Measurements from ENCODE around the gene SULF2. TPM values are rescaled to one million over a fixed set of nuclear protein-coding genes. Genes with fewer than 3 reads are reported as not detected.

SULF2 gene
- total and polyA plus RNA-seq, 2 donors = 34.7 to 40.3 TPM

GRCh38 chr20:47784599-47785310 lies 526 bp downstream of the SULF2 start:
- no peaks in the 10 kb centered on the region for H3K4me1 ChIP-seq (ENCODE audit: insufficient read depth)
- H3K27ac ChIP-seq (ENCODE audit: low read depth) = no peak overlapping the region
- peak overlapping the region; percentile 48 for H3K4me3 ChIP-seq (ENCODE audit: low read depth, low read length)
- no peak for DNase-seq (ENCODE audit: extremely low spot score)
- under 1% methylated on average over 69 of the region's 69 CpGs for WGBS
- no peaks in the 10 kb centered on the region for H3K36me3 ChIP-seq (ENCODE audit: insufficient read depth)

GRCh38 chr20:47783828-47784598 lies 1.3 kb downstream of the SULF2 start:
- Histone ChIP-seq H3K4me1 (ENCODE audit: insufficient read depth) (no peaks in the 10 kb centered on the region), H3K27ac (ENCODE audit: low read depth) (no peak overlapping the region)
- WGBS = 43% methylated on average over 23 of the region's 23 CpGs

GRCh38 chr20:47782920-47783552 lies 2.2 kb downstream of the SULF2 start:
- DNase-seq (ENCODE audit: extremely low spot score) = no peak
- no peaks in the 10 kb centered on the region for H3K36me3 ChIP-seq (ENCODE audit: insufficient read depth)
- 85% methylated on average over 2 of the region's 2 CpGs for WGBS
- no peaks in the 10 kb centered on the region for H3K4me1 ChIP-seq (ENCODE audit: insufficient read depth)
- no peak overlapping the region for H3K27ac ChIP-seq (ENCODE audit: low read depth)
- no peak overlapping the region for H3K4me3 ChIP-seq (ENCODE audit: low read depth, low read length)

More at GRCh38 chr20:47783828-47784598, 1.3 kb downstream of the SULF2 start:
- Histone ChIP-seq H3K36me3 (ENCODE audit: insufficient read depth) (no peaks in the 10 kb centered on the region), H3K4me3 (ENCODE audit: low read depth, low read length) (no peak overlapping the region)
- DNase-seq (ENCODE audit: extremely low spot score) = no peak

- Histone ChIP-seq H3K4me3 (ENCODE audit: low read depth, low read length) (no peak overlapping the region), H3K27ac (ENCODE audit: low read depth) (no peak overlapping the region), H3K36me3 (ENCODE audit: insufficient read depth) (no peaks in the 10 kb centered on the region), H3K4me1 (ENCODE audit: insufficient read depth) (no peaks in the 10 kb centered on the region)
- DNase-seq (ENCODE audit: extremely low spot score) = no peak
- 95% methylated on average over 7 of the region's 7 CpGs for WGBS
Measured at GRCh38 chr20:47782076-47782475, 3.2 kb downstream of the SULF2 start.

GRCh38 chr20:47781632-47782031 lies 3.6 kb downstream of the SULF2 start:
- 87% methylated on average over 4 of the region's 4 CpGs for WGBS
- Histone ChIP-seq H3K27ac (ENCODE audit: low read depth) (no peak overlapping the region), H3K4me3 (ENCODE audit: low read depth, low read length) (no peak overlapping the region), H3K4me1 (ENCODE audit: insufficient read depth) (no peaks in the 10 kb centered on the region), H3K36me3 (ENCODE audit: insufficient read depth) (no peaks in the 10 kb centered on the region)
- no peak for DNase-seq (ENCODE audit: extremely low spot score)

GRCh38 chr20:47780720-47781389 lies 4.4 kb downstream of the SULF2 start:
- H3K27ac ChIP-seq (ENCODE audit: low read depth) = no peak overlapping the region
- H3K36me3 ChIP-seq (ENCODE audit: insufficient read depth) = no peaks in the 10 kb centered on the region
- WGBS = 92% methylated on average over 10 of the region's 10 CpGs
- no peaks in the 10 kb centered on the region for H3K4me1 ChIP-seq (ENCODE audit: insufficient read depth)
- no peak for DNase-seq (ENCODE audit: extremely low spot score)
- H3K4me3 ChIP-seq (ENCODE audit: low read depth, low read length) = no peak overlapping the region

GRCh38 chr20:47778398-47779354 lies 6.6 kb downstream of the SULF2 start:
- no peak overlapping the region for H3K27ac ChIP-seq (ENCODE audit: low read depth)
- WGBS = 89% methylated on average over 17 of the region's 17 CpGs
- no peaks in the 10 kb centered on the region for H3K4me1 ChIP-seq (ENCODE audit: insufficient read depth)
- no peaks in the 10 kb centered on the region for H3K36me3 ChIP-seq (ENCODE audit: insufficient read depth)
- DNase-seq (ENCODE audit: extremely low spot score) = no peak
- no peak overlapping the region for H3K4me3 ChIP-seq (ENCODE audit: low read depth, low read length)

- Histone ChIP-seq H3K27ac (ENCODE audit: low read depth) (no peak overlapping the region), H3K4me3 (ENCODE audit: low read depth, low read length) (no peak overlapping the region), H3K36me3 (ENCODE audit: insufficient read depth) (no peaks in the 10 kb centered on the region), H3K4me1 (ENCODE audit: insufficient read depth) (no peaks in the 10 kb centered on the region)
- no peak for DNase-seq (ENCODE audit: extremely low spot score)
- whole genome bisulfite sequencing = 98% methylated on average over 4 of the region's 4 CpGs
Measured at GRCh38 chr20:47777220-47777619, 8.1 kb downstream of the SULF2 start.

GRCh38 chr20:47776639-47777038 lies 8.6 kb downstream of the SULF2 start:
- 90% methylated on average over 4 of the region's 4 CpGs for WGBS
- no peaks in the 10 kb centered on the region for H3K4me1 ChIP-seq (ENCODE audit: insufficient read depth)
- no peak overlapping the region for H3K4me3 ChIP-seq (ENCODE audit: low read depth, low read length)
- H3K36me3 ChIP-seq (ENCODE audit: insufficient read depth) = no peaks in the 10 kb centered on the region
- no peak for DNase-seq (ENCODE audit: extremely low spot score)
- H3K27ac ChIP-seq (ENCODE audit: low read depth) = no peak overlapping the region

- no peak for DNase-seq (ENCODE audit: extremely low spot score)
- H3K27ac ChIP-seq (ENCODE audit: low read depth) = no peak overlapping the region
- H3K4me1 ChIP-seq (ENCODE audit: insufficient read depth) = no peaks in the 10 kb centered on the region
- 87% methylated on average over 5 of the region's 5 CpGs for WGBS
- no peak overlapping the region for H3K4me3 ChIP-seq (ENCODE audit: low read depth, low read length)
- no peaks in the 10 kb centered on the region for H3K36me3 ChIP-seq (ENCODE audit: insufficient read depth)
Measured at GRCh38 chr20:47775841-47776240, 9.4 kb downstream of the SULF2 start.

GRCh38 chr20:47775039-47775438 lies 10.2 kb downstream of the SULF2 start:
- Histone ChIP-seq H3K4me1 (ENCODE audit: insufficient read depth) (no peaks in the 10 kb centered on the region), H3K4me3 (ENCODE audit: low read depth, low read length) (no peak overlapping the region), H3K36me3 (ENCODE audit: insufficient read depth) (no peaks in the 10 kb centered on the region), H3K27ac (ENCODE audit: low read depth) (no peak overlapping the region)
- WGBS = 95% methylated on average over 5 of the region's 5 CpGs
- no peak for DNase-seq (ENCODE audit: extremely low spot score)

GRCh38 chr20:47774131-47774777 lies 11.0 kb downstream of the SULF2 start:
- Histone ChIP-seq H3K4me3 (ENCODE audit: low read depth, low read length) (no peak overlapping the region), H3K36me3 (ENCODE audit: insufficient read depth) (no peaks in the 10 kb centered on the region), H3K27ac (ENCODE audit: low read depth) (no peak overlapping the region), H3K4me1 (ENCODE audit: insufficient read depth) (no peaks in the 10 kb centered on the region)
- WGBS = 67% methylated on average over 14 of the region's 14 CpGs
- no peak for DNase-seq (ENCODE audit: extremely low spot score)

Data from urinary bladder (tissue), 4 donors.